GM12873 (cell line): ENCODE results near the gene HTR3E.

Experiments
- CTCF ChIP-seq: IDR thresholded peaks from 2 replicates; pipeline ENCODE4 v1.5.1; 2012; ENCODE audit warnings: low read depth, mild to moderate bottlenecking, moderate library complexity, low read length, control low read depth; ENCODE audit not compliant: insufficient read depth; ENCODE audit errors: missing control alignments

The HTR3E gene

DNA sequence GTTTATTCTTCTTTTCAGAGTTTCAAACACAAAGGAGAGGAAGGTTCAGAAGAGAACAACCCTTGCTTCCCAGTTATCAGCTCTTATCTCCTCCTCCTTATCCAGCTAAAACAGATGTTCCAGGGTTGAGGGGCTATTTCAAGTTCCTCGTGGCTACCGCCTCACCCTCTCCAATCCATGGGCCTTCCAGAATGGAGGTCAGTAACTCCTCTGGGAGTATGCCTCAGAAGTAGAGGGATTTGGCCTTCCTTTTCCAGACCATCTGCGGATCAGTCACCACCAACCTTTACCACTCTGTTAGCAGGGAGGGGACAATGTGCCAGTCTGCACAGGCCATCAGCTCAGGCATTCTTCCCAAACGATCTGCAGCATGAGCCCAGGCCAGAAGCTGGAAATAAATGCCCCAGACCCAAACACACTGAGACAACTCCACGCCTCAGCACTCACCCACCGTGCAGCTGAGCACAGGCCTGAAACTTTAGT lies 29.2 kb upstream of the HTR3E start:
- TF ChIP-seq CTCF, result no peak

DNA sequence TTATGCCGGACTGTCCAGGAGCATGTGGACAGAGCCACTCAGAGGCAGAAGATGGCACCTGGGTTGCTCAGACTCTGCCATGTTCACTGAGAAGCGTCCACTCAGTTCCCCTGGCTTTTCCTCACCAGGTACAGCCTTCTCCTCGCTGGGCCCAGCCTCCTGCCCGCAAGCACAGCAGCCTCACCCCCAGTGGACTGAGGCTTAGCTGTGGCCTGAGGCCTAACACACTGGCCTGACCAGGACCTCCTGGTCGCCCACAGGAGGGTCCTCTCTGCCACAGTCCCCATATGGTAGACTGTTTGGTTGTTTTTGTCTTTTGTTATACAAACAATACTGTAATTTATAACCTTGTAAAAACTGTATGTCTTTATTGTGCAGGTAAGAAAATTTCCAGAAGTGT lies 28.5 kb upstream of the HTR3E start:
- TF ChIP-seq CTCF, result no peak

- TF ChIP-seq CTCF, result no peak
Observed at GRCh38 chr3:184073621-184074020, 23.2 kb upstream of the HTR3E start.

DNA sequence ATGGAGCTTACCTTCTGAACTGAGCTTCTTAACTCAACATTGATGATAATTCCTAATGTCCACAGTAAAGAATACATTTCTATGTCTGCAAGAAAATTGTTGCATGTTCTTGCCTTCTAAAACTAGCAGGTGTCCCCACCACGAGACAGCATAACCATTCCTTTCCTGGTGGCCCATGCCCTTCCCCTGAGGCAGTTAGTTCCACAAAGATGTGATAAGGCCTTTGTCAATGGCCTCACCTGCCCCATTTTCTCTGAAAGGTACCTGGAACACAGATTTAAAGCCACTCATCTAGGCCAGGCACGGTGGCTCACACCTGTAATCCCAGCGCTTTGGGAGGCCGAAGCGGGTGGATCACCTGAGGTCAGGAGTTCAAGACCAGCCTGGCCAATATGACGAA lies 21.0 kb upstream of the HTR3E start:
- no peak for TF ChIP-seq CTCF

GRCh38 chr3:184077881-184078280 lies 19.0 kb upstream of the HTR3E start:
- TF ChIP-seq CTCF, result no peak

- TF ChIP-seq CTCF, result no peak
Observed at GRCh38 chr3:184078851-184079250, 18.0 kb upstream of the HTR3E start.

GRCh38 chr3:184081116-184081830 lies 15.6 kb upstream of the HTR3E start:
- no peak for TF ChIP-seq CTCF
